ENCODE data around the gene ANKRD11.

ANKRD11 gene

DNA sequence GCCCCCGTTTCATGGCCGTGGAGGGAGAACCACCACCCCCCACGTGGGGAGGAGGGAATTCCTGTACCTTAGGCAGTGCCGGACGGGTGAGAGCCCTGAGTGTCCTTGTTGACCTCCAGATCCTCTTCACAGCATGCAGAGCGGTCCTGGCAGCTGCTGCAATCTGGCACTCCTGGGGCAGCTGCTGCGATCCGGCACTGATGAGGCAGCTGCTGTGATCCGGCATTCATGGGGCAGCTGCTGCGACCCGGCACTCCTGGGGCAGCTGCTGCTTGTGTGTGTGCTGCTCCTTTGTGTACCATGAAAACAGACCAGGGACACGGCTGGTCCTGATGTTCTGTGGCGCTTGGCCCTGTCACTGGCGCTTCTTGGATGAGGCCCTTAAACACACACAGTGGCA, 260.1 kb downstream of the ANKRD11 start:
- Histone ChIP-seq H3K9me2 (replicated peaks; ENCODE audit: insufficient read depth, low read length) (no peaks in the 10 kb centered on the region), H3K9me3 (ENCODE audit: insufficient read depth, low read length) (no peaks in the 10 kb centered on the region; the same call in 1 of the 2 replicates), H3K79me2 (ENCODE audit: insufficient read depth, low read length) (no peaks in the 10 kb centered on the region), H4K20me1 (ENCODE audit: low read depth, low read length) (no peaks in the 10 kb centered on the region), H3K4me3 (ENCODE audit: insufficient read depth, low read length, poor library complexity, severe bottlenecking) (no peak overlapping the region), H3K4me2 (ENCODE audit: low read depth, low read length, poor library complexity, severe bottlenecking) (no peak overlapping the region), H2AFZ (ENCODE audit: low read depth, low read length, severe bottlenecking) (no peak overlapping the region), H3K27me3 (ENCODE audit: low read length) (no peaks in the 10 kb centered on the region), H3K9ac (ENCODE audit: low read length) (no peak overlapping the region), H3K36me3 (ENCODE audit: low read length) (peaks cover 22% of the 10 kb centered on the region; the same call in 1 of the 2 replicates), H3K27ac (ENCODE audit: low read depth, low read length) (no peak overlapping the region), H3F3A (ENCODE audit: insufficient read depth) (no peaks in the 10 kb centered on the region)
- TF ChIP-seq, protein P1, sequence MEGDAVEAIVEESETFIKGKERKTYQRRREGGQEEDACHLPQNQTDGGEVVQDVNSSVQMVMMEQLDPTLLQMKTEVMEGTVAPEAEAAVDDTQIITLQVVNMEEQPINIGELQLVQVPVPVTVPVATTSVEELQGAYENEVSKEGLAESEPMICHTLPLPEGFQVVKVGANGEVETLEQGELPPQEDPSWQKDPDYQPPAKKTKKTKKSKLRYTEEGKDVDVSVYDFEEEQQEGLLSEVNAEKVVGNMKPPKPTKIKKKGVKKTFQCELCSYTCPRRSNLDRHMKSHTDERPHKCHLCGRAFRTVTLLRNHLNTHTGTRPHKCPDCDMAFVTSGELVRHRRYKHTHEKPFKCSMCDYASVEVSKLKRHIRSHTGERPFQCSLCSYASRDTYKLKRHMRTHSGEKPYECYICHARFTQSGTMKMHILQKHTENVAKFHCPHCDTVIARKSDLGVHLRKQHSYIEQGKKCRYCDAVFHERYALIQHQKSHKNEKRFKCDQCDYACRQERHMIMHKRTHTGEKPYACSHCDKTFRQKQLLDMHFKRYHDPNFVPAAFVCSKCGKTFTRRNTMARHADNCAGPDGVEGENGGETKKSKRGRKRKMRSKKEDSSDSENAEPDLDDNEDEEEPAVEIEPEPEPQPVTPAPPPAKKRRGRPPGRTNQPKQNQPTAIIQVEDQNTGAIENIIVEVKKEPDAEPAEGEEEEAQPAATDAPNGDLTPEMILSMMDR (IDR thresholded peaks at IDR 0.05; ENCODE audit: insufficient read depth, low read length, poor library complexity, severe bottlenecking) = no peak
- TF ChIP-seq EZH2phosphoT487 (conservative IDR thresholded peaks at IDR 0.05; ENCODE audit: low read length) = no peak

DNA sequence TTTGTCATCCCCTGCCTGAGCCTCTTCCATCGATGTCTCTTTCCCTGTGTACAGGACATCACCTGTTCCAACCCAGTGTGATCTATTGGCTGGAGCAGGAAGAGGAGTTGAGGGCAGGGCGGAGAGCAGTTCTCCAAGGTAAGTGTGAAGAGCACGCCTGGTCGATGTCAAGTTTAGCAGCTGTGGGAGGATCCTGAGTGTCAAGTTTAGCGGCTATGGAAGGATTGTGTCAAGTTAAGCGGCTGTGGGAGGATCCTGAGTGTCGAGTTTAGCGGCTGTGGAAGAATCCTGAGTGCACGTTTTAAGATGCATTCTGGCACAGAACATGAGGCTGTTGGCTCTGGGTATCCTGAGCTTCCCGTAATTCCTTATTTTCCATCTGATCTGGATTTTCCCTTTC, 265.7 kb downstream of the ANKRD11 start:
- Histone ChIP-seq H3K9ac (ENCODE audit: low read length) (no peak overlapping the region), H3K36me3 (ENCODE audit: low read length) (peaks cover 23% of the 10 kb centered on the region; the same call in 1 of the 2 replicates), H3K79me2 (ENCODE audit: insufficient read depth, low read length) (no peaks in the 10 kb centered on the region), H3K27ac (ENCODE audit: low read depth, low read length) (no peak overlapping the region), H3K9me2 (replicated peaks; ENCODE audit: insufficient read depth, low read length) (no peaks in the 10 kb centered on the region), H3K9me3 (ENCODE audit: insufficient read depth, low read length) (no peaks in the 10 kb centered on the region; the same call in 1 of the 2 replicates), H3K4me3 (ENCODE audit: insufficient read depth, low read length, poor library complexity, severe bottlenecking) (no peak overlapping the region), H4K20me1 (ENCODE audit: low read depth, low read length) (no peaks in the 10 kb centered on the region), H3K4me2 (ENCODE audit: low read depth, low read length, poor library complexity, severe bottlenecking) (no peak overlapping the region), H3F3A (ENCODE audit: insufficient read depth) (no peaks in the 10 kb centered on the region), H3K27me3 (ENCODE audit: low read length) (no peaks in the 10 kb centered on the region), H2AFZ (ENCODE audit: low read depth, low read length, severe bottlenecking) (no peak overlapping the region)
- TF ChIP-seq EZH2phosphoT487 (conservative IDR thresholded peaks at IDR 0.05; ENCODE audit: low read length) = no peak
- TF ChIP-seq, protein P1 (IDR thresholded peaks at IDR 0.05; ENCODE audit: insufficient read depth, low read length, poor library complexity, severe bottlenecking) = no peak

DNA sequence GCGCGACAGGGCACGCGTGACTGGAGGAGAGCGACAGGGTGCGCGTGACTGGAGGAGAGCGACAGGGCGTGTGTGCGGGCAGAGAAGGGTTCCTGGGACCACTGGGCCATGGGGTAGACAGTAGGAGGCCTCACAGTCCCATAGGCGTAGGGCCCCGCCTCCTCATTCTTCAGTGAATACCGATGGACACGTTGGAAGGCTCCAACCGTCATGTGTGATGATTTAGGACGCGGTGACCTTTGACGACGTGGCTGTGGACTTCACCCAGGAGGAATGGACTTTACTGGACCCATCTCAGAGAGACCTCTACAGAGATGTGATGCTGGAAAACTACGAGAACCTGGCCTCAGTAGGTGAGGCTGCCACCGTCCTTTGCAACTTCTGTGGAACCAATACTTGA, 267.4 kb downstream of the ANKRD11 start:
- H3K9me3 ChIP-seq (ENCODE audit: insufficient read depth, low read length) = no peaks in the 10 kb centered on the region; the same call in 1 of the 2 replicates
- no peak overlapping the region for H2AFZ ChIP-seq (ENCODE audit: low read depth, low read length, severe bottlenecking)
- H3K4me2 ChIP-seq (ENCODE audit: low read depth, low read length, poor library complexity, severe bottlenecking) = no peak overlapping the region
- no peak overlapping the region for H3K27ac ChIP-seq (ENCODE audit: low read depth, low read length)
- no peaks in the 10 kb centered on the region for H3K79me2 ChIP-seq (ENCODE audit: insufficient read depth, low read length)
- no peaks in the 10 kb centered on the region for H3K9me2 ChIP-seq (replicated peaks; ENCODE audit: insufficient read depth, low read length)
- H3K27me3 ChIP-seq (ENCODE audit: low read length) = no peaks in the 10 kb centered on the region
- H3K4me3 ChIP-seq (ENCODE audit: insufficient read depth, low read length, poor library complexity, severe bottlenecking) = no peak overlapping the region
- peaks cover 20% of the 10 kb centered on the region; the same call in 1 of the 2 replicates for H3K36me3 ChIP-seq (ENCODE audit: low read length)
- TF ChIP-seq EZH2phosphoT487 (conservative IDR thresholded peaks at IDR 0.05; ENCODE audit: low read length) = no peak
- TF ChIP-seq, protein P1 (IDR thresholded peaks at IDR 0.05; ENCODE audit: insufficient read depth, low read length, poor library complexity, severe bottlenecking) = no peak
- H3K9ac ChIP-seq (ENCODE audit: low read length) = no peak overlapping the region
- H3F3A ChIP-seq (ENCODE audit: insufficient read depth) = no peaks in the 10 kb centered on the region
- no peaks in the 10 kb centered on the region for H4K20me1 ChIP-seq (ENCODE audit: low read depth, low read length)

Measured in SU-DHL-6 (cell line).